ENCODE results near the gene LCAT.

LCAT gene

DNA sequence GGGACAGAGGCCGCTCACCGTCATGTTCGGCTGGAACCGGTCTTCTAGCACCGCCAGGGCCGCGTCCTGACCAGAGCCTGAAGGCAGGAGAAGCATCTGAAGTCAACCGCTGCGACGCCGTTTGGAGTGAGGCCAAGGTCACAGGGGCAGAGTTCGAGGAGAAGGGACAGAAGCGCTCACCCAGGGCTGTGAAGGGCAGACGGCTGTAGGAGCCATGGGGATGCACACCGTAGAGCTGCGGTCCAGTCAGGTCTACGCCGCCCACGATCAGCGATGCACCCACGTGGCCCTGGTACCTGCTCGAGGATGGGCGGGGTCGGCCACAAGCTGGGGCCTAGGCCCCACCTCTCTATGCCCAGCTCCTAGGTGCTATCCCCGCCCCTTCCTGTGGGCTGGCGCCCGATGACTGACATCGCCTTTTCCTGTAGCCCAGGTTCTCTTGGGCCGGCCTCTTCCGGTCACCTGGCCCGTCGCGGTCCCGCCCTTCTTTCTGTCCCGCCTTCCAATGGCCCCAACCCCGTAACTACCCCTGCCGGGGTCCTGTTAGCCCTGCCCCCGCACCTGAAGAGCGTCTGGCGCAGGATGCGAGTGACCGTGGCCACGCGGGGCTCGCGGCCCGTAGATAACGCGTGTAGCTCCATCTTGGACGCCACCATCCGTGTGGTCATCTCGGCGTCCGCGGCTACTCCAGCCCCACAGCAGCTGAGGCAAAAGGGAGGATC lies 8.4 kb downstream of the LCAT start:
- Mint-ChIP-seq H3K27ac (peak overlapping the region; percentile 98), H3K4me1 (ENCODE audit: low read depth) (peaks cover 26% of the 10 kb centered on the region), H3K36me3 (ENCODE audit: low read depth) (peaks cover 60% of the 10 kb centered on the region), H3K9me3 (no peaks in the 10 kb centered on the region), H3K27me3 (ENCODE audit: low read depth) (no peaks in the 10 kb centered on the region), H3K4me3 (peak overlapping the region; percentile 100)
- peak; percentile 94 for DNase-seq (ENCODE audit: low spot score)

DNA sequence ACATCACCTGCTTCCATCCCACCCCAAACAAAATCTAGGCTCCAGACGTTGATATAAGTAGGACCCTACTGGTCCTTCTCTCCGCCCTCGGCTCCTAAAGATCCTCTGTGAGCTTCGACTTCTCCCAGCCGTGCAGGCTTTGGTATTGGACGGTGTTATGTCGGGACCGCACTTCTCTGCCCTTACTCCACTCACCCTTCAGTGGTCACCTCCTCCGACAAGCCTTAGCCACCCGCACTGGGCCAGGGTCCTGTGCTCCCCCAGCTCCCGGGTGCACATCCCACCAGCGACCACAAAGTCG lies 8.9 kb downstream of the LCAT start:
- Mint-ChIP-seq H3K27me3 (ENCODE audit: low read depth) (no peaks in the 10 kb centered on the region), H3K9me3 (no peaks in the 10 kb centered on the region), H3K4me1 (ENCODE audit: low read depth) (peaks cover 23% of the 10 kb centered on the region), H3K4me3 (peak overlapping the region; percentile 100), H3K36me3 (ENCODE audit: low read depth) (peaks cover 61% of the 10 kb centered on the region), H3K27ac (peak overlapping the region; percentile 98)
- DNase-seq (ENCODE audit: low spot score) = no peak

DNA sequence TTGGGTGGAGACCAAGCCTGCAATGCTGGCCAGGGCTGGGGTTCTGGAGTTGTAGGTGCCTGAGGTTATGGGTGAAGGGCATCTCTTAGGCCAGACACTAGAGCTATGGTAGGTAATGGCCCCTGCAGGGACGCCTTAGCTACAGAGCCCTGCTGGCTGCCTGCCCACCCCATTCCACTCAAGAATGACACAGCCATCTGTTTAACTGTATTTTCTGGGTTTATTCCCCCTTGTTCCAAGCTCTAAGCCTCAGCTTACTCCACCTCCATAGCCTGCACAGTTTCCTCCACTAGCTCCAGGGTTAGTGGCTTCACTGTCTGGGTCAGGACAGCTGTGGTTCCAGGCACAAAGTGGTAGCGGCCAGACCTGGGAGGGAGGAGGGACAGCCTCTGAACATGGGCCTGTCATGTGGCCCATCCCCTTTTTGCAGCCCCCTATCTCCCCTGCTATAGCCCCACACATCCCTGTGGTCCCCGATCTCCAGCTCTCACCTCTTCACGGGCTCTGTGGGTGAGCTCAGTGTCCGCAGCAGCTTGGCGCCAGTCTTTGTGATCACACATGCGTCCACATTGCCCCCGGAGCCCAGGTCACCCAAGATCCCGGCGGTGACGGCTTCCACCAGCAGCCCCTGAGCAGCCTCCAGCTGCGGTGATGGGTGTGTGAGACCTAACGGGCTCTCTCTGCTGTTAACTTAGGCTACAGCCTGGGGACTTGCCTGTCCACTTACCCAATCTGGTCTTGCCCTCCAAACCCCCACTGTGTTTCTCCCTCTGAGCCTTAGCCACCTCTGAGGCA lies 9.4 kb downstream of the LCAT start:
- no peaks in the 10 kb centered on the region for H3K27me3 Mint-ChIP-seq (ENCODE audit: low read depth)
- H3K4me1 Mint-ChIP-seq (ENCODE audit: low read depth) = peaks cover 19% of the 10 kb centered on the region
- H3K36me3 Mint-ChIP-seq (ENCODE audit: low read depth) = peaks cover 61% of the 10 kb centered on the region
- H3K9me3 Mint-ChIP-seq = no peaks in the 10 kb centered on the region
- peak overlapping the region; percentile 100 for H3K4me3 Mint-ChIP-seq
- DNase-seq (ENCODE audit: low spot score) = no peak
- no peak overlapping the region for H3K27ac Mint-ChIP-seq

DNA sequence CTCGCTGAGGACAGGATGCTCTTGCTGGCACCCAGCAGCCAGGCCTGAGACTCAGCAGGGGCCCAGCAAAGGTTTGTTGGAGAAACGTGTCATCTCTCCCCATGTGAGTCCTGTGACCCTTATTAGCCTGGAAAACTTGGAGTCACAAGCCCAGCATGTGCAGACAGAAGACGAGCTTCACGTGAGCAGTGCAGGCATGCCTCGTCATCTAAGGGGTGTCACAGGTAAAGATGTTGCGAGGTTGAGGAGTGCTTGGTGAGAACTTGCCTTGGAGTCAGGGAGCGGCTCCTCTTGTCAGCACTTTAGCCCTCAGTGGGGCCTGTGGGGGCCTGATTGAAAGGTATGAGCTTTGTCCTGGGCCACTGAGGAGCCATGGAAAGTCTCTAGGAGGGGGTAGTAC lies 10.1 kb downstream of the LCAT start:
- Mint-ChIP-seq H3K27ac (no peak overlapping the region), H3K4me1 (ENCODE audit: low read depth) (peaks cover 19% of the 10 kb centered on the region), H3K9me3 (no peaks in the 10 kb centered on the region), H3K36me3 (ENCODE audit: low read depth) (peaks cover 60% of the 10 kb centered on the region), H3K4me3 (no peak overlapping the region), H3K27me3 (ENCODE audit: low read depth) (no peaks in the 10 kb centered on the region)
- DNase-seq (ENCODE audit: low spot score) = no peak

DNA sequence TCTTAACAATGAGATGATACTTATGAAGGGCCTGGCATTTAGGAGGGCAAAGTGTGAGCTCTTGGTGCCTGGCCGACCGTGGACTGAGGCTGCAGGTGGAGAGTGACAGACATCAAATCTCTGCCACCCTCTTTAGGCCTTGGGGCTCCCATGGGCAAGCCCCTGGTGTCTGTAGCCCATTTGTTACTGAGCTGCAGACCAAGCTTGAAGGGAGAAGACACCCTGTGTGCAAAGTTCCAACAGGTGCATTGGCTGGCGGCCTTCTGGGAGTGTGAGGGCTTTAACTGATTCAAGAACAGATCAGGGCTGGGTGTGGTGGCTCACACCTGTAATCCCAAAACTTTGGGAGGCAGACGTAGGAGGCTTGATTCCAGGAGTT lies 11.5 kb downstream of the LCAT start:
- DNase-seq (ENCODE audit: low spot score) = no peak
- Mint-ChIP-seq H3K27me3 (ENCODE audit: low read depth) (no peaks in the 10 kb centered on the region), H3K27ac (no peak overlapping the region)

DNA sequence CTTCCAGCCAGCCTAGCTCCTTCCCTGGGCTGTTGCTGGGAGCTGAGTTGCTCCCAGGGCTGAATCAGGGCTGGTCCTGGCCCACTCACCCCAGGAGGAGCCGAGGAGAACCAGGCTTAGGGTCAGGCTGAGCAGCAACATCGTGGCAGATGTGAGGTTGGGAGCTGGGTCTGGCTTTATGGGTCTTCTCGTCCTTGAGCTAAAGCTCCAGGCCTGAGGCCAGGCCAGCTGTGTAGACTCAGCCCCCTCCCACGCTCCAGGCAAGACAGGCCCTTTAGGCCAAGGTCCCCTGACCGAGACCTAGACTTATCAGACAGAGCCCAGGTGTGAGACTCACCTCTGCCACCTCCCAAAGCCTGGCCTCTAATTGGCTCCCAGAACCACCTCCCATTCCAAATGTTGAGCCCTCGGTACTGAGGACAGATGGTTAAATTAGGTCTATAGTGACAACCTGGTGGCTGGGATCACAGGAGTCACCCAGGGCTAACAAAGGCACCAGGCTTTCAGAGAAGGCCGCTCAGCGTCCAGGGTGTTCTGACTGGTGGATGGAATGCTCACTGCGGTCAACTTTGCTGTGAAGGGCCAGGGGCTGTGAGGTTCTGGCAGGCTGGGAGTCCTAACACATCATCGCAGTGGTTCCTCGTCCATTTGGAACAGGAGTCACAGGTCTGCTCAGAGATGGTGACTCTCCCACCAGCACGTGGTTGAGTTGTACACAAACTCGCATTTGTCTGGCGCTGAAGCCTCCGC lies 12.0 kb downstream of the LCAT start, which contains the start of gene CTRL:
TSS of gene CTRL (minus strand) at position 151 of the 750 bp plus-strand sequence. CDS start at position 141, 10 bp downstream.
- H3K27ac Mint-ChIP-seq = peak within 1 kb of the TSS; percentile 55
- DNase-seq (ENCODE audit: low spot score) = no peak
- peaks cover 64% of the 10 kb centered on the region for H3K36me3 Mint-ChIP-seq (ENCODE audit: low read depth)
- H3K4me1 Mint-ChIP-seq (ENCODE audit: low read depth) = peaks cover 14% of the 10 kb centered on the region
- H3K27me3 Mint-ChIP-seq (ENCODE audit: low read depth) = no peaks in the 10 kb centered on the region
- H3K9me3 Mint-ChIP-seq = no peaks in the 10 kb centered on the region
- H3K4me3 Mint-ChIP-seq = no peak within 1 kb of the TSS

More for the DNA sequence above, 11.5 kb downstream of the LCAT start:
- Mint-ChIP-seq H3K36me3 (ENCODE audit: low read depth) (peaks cover 68% of the 10 kb centered on the region), H3K4me1 (ENCODE audit: low read depth) (peaks cover 20% of the 10 kb centered on the region), H3K4me3 (no peak overlapping the region), H3K9me3 (no peaks in the 10 kb centered on the region)

DNA sequence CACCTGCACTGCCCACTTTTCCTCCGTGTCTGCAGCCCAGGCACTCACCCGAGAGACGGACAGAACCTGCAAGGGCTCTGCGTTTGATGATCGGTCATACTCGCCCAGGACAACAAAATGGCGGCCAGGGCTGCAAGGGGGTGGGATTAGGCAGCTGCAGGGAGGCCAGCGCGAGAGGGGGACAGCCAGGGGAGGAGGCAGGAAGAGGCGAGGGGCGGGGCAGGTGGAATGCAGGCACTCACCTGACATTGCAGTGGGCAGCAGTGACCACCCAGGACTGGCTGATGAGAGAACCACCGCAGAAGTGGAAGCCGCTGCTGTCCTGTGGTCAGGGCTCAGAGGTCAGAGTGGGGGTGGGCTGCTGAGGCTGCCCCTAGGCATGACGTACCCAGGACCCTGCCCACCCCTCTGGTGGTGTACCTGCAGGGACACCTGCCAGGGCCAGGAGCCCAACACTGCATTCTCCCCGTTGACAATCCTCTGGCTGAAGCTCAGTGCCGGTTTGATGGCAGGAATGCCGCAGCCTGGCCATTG lies 13.2 kb downstream of the LCAT start:
- H3K4me3 Mint-ChIP-seq = no peak overlapping the region
- DNase-seq (ENCODE audit: low spot score) = no peak
- peaks cover 52% of the 10 kb centered on the region for H3K36me3 Mint-ChIP-seq (ENCODE audit: low read depth)
- peaks cover 13% of the 10 kb centered on the region for H3K4me1 Mint-ChIP-seq (ENCODE audit: low read depth)
- no peaks in the 10 kb centered on the region for H3K9me3 Mint-ChIP-seq
- H3K27me3 Mint-ChIP-seq (ENCODE audit: low read depth) = no peaks in the 10 kb centered on the region
- H3K27ac Mint-ChIP-seq = no peak overlapping the region

DNA sequence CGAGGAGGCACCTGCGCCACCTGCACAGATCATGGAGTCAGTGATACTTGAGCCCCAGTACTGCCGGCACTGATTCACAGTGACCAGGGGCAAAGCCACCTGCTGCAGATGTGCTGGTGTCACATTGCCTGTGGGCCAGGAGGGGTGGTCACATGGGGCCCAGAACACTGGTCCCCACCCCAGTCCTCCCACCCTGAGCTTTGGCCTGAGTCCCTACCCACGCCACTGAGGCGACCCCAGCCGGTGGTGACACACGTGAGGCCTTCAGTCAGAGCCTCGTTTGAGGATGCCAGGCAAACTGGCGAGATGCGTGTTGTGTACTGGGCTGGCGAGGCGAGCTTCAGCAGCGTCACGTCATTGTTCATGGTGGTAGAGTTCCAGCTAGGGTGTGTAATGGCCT lies 13.7 kb downstream of the LCAT start:
- Mint-ChIP-seq H3K36me3 (ENCODE audit: low read depth) (peaks cover 47% of the 10 kb centered on the region), H3K27ac (no peak overlapping the region)
- DNase-seq (ENCODE audit: low spot score) = no peak

DNA sequence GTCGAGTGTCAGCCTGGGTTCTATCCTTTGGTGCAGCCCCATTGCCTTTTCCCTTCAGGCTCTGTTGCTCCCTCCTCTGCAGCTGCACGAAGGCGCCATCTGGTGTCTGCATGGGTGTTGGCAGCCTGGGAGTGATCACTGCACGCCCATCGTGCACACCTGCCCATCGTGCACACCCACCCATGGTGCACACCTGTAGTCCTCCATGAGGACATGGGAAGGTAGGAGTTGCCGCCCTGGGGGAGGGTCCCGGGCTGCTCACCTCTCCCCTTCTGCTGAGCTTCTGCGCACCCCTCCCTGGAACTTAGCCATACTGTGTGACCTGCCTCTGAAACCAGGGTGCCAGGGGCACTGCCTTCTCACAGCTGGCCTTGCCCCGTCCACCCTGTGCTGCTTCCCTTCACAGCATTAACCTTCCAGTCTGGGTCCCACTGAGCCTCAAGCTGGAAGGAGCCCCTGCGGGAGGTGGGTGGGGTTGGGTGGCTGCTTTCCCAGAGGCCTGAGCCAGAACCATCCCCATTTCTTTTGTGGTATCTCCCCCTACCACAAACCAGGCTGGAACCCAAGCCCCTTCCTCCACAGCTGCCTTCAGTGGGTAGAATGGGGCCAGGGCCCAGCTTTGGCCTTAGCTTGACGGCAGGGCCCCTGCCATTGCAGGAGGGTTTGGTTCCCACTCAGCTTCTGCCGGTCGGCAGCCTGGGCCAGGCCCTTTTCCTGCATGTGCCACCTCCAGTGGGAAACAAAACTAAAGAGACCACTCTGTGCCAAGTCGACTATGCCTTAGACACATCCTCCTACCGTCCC lies 15.2 kb downstream of the LCAT start:
- DNase-seq (ENCODE audit: low spot score) = peak; percentile 63
- no peaks in the 10 kb centered on the region for H3K9me3 Mint-ChIP-seq
- peak overlapping the region; percentile 45 for H3K27ac Mint-ChIP-seq
- no peaks in the 10 kb centered on the region for H3K27me3 Mint-ChIP-seq (ENCODE audit: low read depth)
- peaks cover 34% of the 10 kb centered on the region for H3K36me3 Mint-ChIP-seq (ENCODE audit: low read depth)
- H3K4me3 Mint-ChIP-seq = no peak overlapping the region
- H3K4me1 Mint-ChIP-seq (ENCODE audit: low read depth) = peaks cover 2% of the 10 kb centered on the region

More for the DNA sequence above, 13.7 kb downstream of the LCAT start:
- H3K9me3 Mint-ChIP-seq = no peaks in the 10 kb centered on the region
- no peak overlapping the region for H3K4me3 Mint-ChIP-seq
- peaks cover 9% of the 10 kb centered on the region for H3K4me1 Mint-ChIP-seq (ENCODE audit: low read depth)
- H3K27me3 Mint-ChIP-seq (ENCODE audit: low read depth) = no peaks in the 10 kb centered on the region

DNA sequence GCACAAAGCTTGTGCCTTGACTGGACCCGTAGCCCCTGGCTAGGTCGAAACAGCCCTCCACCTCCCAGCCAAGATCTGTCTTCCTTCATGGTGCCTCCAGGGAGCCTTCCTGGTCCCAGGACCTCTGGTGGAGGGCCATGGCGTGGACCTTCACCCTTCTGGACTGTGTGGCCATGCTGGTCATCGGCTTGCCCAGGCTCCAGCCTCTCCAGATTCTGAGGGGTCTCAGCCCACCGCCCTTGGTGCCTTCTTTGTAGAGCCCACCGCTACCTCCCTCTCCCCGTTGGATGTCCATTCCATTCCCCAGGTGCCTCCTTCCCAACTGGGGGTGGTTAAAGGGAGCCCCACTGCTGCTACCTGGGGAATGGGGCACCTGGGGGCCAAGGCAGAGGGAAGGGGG lies 15.8 kb downstream of the LCAT start:
- peak overlapping the region; percentile 45 for H3K27ac Mint-ChIP-seq
- no peak for DNase-seq (ENCODE audit: low spot score)
- H3K4me3 Mint-ChIP-seq = no peak overlapping the region
- H3K9me3 Mint-ChIP-seq = no peaks in the 10 kb centered on the region
- H3K27me3 Mint-ChIP-seq (ENCODE audit: low read depth) = no peaks in the 10 kb centered on the region
- peaks cover 30% of the 10 kb centered on the region for H3K36me3 Mint-ChIP-seq (ENCODE audit: low read depth)
- H3K4me1 Mint-ChIP-seq (ENCODE audit: low read depth) = peaks cover 2% of the 10 kb centered on the region

DNA sequence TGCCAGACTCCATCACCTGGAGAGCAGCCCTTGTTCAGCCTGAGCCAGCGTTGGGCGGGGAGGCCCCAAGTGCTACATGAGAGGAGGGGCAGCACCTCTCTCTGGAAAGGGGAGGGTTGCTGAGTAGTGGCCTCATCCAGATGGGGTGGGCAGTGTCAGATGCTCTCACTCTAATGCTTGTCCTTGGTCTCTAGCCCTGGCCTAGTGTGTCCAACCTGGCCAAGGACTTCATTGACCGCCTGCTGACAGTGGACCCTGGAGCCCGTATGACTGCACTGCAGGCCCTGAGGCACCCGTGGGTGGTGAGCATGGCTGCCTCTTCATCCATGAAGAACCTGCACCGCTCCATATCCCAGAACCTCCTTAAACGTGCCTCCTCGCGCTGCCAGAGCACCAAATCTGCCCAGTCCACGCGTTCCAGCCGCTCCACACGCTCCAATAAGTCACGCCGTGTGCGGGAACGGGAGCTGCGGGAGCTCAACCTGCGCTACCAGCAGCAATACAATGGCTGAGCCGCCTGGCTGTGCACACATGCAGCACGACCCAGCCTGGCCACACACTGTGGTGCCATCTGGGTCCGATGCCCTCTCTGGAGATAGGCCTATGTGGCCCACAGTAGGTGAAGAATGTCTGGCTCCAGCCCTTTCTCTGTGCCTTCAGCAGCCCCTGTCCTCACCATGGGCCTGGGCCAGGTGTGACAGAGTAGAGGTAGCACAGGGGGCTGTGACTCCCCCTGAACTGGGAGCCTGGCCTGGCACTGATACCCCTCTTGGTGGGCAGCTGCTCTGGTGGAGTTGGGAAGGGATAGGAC lies 16.6 kb downstream of the LCAT start:
- H3K27ac Mint-ChIP-seq = no peak overlapping the region
- DNase-seq (ENCODE audit: low spot score) = no peak
- H3K36me3 Mint-ChIP-seq (ENCODE audit: low read depth) = peaks cover 30% of the 10 kb centered on the region
- H3K4me1 Mint-ChIP-seq (ENCODE audit: low read depth) = peaks cover 2% of the 10 kb centered on the region
- H3K27me3 Mint-ChIP-seq (ENCODE audit: low read depth) = no peaks in the 10 kb centered on the region
- no peaks in the 10 kb centered on the region for H3K9me3 Mint-ChIP-seq
- H3K4me3 Mint-ChIP-seq = no peak overlapping the region

DNA sequence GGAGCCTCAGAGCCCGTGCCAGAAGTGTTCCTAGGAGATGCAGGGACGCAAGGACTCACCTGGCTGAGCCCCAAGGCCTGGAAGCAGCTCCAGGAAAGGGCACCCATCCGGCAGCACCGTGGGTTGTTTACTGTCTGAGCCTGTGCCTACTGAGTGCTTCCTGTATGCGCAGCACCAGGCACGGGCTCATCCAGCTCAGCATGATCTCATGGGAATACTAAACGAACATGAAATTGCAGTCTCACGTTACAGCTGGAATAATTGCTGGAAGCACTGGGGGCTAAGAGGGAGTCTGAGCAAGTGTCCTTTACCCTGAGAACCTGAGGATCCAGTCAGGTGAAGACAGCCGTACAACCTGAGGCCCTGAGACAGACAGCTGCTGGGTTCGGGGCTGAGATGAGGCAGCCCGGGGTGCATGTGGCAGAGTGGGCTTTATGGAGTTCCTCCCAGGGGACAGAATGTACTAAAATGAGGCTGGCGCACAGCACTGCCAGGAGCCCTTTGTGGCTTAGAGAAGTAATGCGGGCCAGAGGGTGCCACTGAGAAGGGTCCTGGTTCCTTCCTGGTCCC lies 17.7 kb downstream of the LCAT start:
- Mint-ChIP-seq H3K4me3 (no peak overlapping the region), H3K27me3 (ENCODE audit: low read depth) (no peaks in the 10 kb centered on the region), H3K9me3 (no peaks in the 10 kb centered on the region), H3K36me3 (ENCODE audit: low read depth) (peaks cover 25% of the 10 kb centered on the region), H3K27ac (no peak overlapping the region), H3K4me1 (ENCODE audit: low read depth) (peaks cover 6% of the 10 kb centered on the region)
- no peak for DNase-seq (ENCODE audit: low spot score)

Data from T-helper 2 cell treated with Interferon-gamma antibody and Interleukin-4, amounts not matched to agents 5 μg/mL and 100 μg/mL, for 36 hours (primary cell).